HepG2 (cell line): ENCODE results near the gene TBC1D10B. TPM values are rescaled to one million over a fixed set of nuclear protein-coding genes. Genes with fewer than 3 reads are reported as not detected.

Experiments used
- EHMT2 ChIP-seq: fragments of 200-600 bp; sonication (generic); IDR thresholded peaks from 2 replicates; pipeline ENCODE4 v1.7.0; 2017; ENCODE audit warnings: antibody characterized with exemption, low read depth, low read length, borderline replicate concordance
- FIP1L1 ChIP-seq: fragments of 200-400 bp; formaldehyde crosslinking; IDR thresholded peaks from 2 replicates; pipeline ENCODE4 v1.6.1; 2018; ENCODE audit warnings: low read depth, mild to moderate bottlenecking, low read length, moderate library complexity, borderline replicate concordance; ENCODE audit not compliant: insufficient read depth
- HCFC1 ChIP-seq: fragments of 150-350 bp; IDR thresholded peaks from 2 replicates; pipeline ENCODE4 v1.6.1; 2014; ENCODE audit warnings: low read depth, low read length
- KMT2B ChIP-seq: IDR thresholded peaks from 2 replicates; pipeline ENCODE4 v1.6.1; 2016; ENCODE audit warnings: missing genetic modification reagents, missing compliant biosample characterization
- NFYC ChIP-seq: IDR thresholded peaks from 2 replicates; pipeline ENCODE4 v1.6.1; 2016; ENCODE audit warnings: missing genetic modification reagents, missing compliant biosample characterization
- RBM22 ChIP-seq: fragments of 200-400 bp; formaldehyde crosslinking; optimal IDR thresholded peaks from 2 replicates; pipeline ENCODE3; 2017; ENCODE audit warnings: mild to moderate bottlenecking, low read length, moderate library complexity
- RXRB ChIP-seq: IDR thresholded peaks from 2 replicates; pipeline ENCODE4 v1.6.1; 2016; ENCODE audit warnings: borderline replicate concordance, missing genetic modification reagents, missing compliant biosample characterization
- SATB2 ChIP-seq: sonication (generic); formaldehyde crosslinking; IDR thresholded peaks from 2 replicates; pipeline ENCODE4 v1.5.0; 2020; ENCODE audit warnings: missing genetic modification reagents
- SMC3 ChIP-seq: IDR thresholded peaks from 2 replicates; pipeline ENCODE4 v1.6.1; 2011; ENCODE audit warnings: low read length, improper control_type of control experiment
- TEAD2 ChIP-seq: sonication (generic); formaldehyde crosslinking; IDR thresholded peaks from 2 replicates; pipeline ENCODE4 v1.9.0; 2021; ENCODE audit warnings: missing genetic modification reagents
- ZNF101 ChIP-seq: sonication (generic); formaldehyde crosslinking; IDR thresholded peaks from 2 replicates; pipeline ENCODE4 v1.4.0; 2020; ENCODE audit warnings: mild to moderate bottlenecking, low read depth, missing genetic modification reagents, borderline replicate concordance
- ZNF282 ChIP-seq: fragments of 450-650 bp; IDR thresholded peaks from 2 replicates; pipeline ENCODE4 v1.6.1; 2018; ENCODE audit not compliant: partially characterized antibody
- ZNF746 ChIP-seq: sonication (generic); formaldehyde crosslinking; IDR thresholded peaks from 2 replicates; pipeline ENCODE4 v1.8.0; 2022; ENCODE audit warnings: mild to moderate bottlenecking, missing genetic modification reagents
- ZNF891 ChIP-seq: sonication (generic); formaldehyde crosslinking; IDR thresholded peaks from 2 replicates; pipeline ENCODE4 v1.5.0; 2020; ENCODE audit warnings: mild to moderate bottlenecking, missing genetic modification reagents
- ZSCAN20 ChIP-seq: sonication (generic); formaldehyde crosslinking; IDR thresholded peaks from 2 replicates; pipeline ENCODE4 v1.4.0; 2020; ENCODE audit warnings: missing genetic modification reagents, mild to moderate bottlenecking, borderline replicate concordance
- polyA plus RNA-seq, 8 experiments: library from polyadenylated mRNA; depleted of rRNA in 3 of 8; stranded (reverse) in 7 of 8; unstranded in 1 of 8; fragments of >200 nt; fragmentation: Illumina TruSeq in 4 of 8; extraction: Trizol in 4 of 8; gene quantifications; 2 replicates each; pipeline versions ENCODE4 v1.2.1 to v1.2.3, GENCODE V29; 2011 to 2016; ENCODE audit warnings: low read depth in 4 of 8, missing spikeins in 1 of 8, mixed read lengths in 1 of 8; ENCODE audit not compliant: insufficient read depth in 1 of 8
- total RNA-seq, 5 experiments: library from RNA; depleted of rRNA; stranded (reverse); fragments of >200 nt; fragmentation: Illumina TruSeq; extraction: Trizol; gene quantifications; 2 replicates each; pipeline ENCODE4 v1.2.3, GENCODE V29; 2016; ENCODE audit warnings: low read depth in 1 of 5
- TF ChIP-seq, protein P1 (sequence below): sonication (generic); formaldehyde crosslinking; IDR thresholded peaks from 2 replicates; pipeline ENCODE4 v1.4.0; 2020; ENCODE audit warnings: low read depth, missing genetic modification reagents
- TF ChIP-seq, protein P2 (sequence below): IDR thresholded peaks from 2 replicates; pipeline ENCODE4 v1.6.1; 2016
- TF ChIP-seq, protein P3 (sequence below): IDR thresholded peaks from 2 replicates; pipeline ENCODE4 v1.6.1; 2016; ENCODE audit warnings: low read depth, borderline replicate concordance
- TF ChIP-seq, protein P4 (sequence below): sonication (generic); formaldehyde crosslinking; conservative IDR thresholded peaks from 2 replicates; pipeline ENCODE4 v1.8.1; 2023; ENCODE audit warnings: missing genetic modification reagents
- TF ChIP-seq, protein P5 (sequence below): IDR thresholded peaks from 2 replicates; pipeline ENCODE4 v1.6.1; 2016; ENCODE audit warnings: missing biosample characterization, missing genetic modification reagents, low read depth
- TF ChIP-seq, protein P6 (sequence below): IDR thresholded peaks from 2 replicates; pipeline ENCODE4 v1.6.1; 2016; ENCODE audit warnings: low read depth

The TBC1D10B gene
- total and polyA plus RNA-seq, 2 of the 13 experiments (the other 11 are each of a cell fraction or from before 2014, with no cell fraction given) = 15.7 to 24.8 TPM

DNA sequence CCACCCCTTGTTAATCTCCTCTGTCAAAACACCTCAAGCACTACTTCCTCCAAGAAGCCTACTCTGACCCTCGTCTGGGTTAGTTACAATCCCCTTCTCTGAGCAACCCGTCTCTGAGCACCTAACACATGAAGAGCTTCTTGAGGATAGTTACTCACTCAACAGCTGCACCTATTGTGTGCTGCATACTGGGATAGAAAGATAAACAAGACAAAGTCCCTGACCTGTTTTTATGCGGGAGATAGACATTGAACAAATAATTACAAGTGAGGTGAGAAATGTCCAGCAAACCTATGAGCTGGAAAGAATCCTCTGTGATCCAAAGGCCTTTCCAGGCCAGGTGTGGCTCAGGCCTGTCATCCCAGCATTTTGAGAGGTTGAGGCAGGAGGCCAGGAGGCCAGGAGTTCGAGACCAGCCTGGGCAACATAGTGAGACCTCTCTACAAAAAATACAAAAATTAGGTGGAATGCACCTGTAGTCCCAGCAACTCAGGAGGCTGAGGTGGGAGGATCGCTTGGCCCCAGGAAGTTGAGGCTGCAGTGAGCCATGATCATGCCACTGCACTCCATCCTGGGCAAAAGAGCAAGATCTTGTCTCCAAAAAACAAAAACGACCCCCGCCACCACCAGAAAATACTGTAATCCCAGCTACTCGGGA, 31.6 kb upstream of the TBC1D10B start (continued):
- no peak for TF ChIP-seq ZNF101 (CRISPR knock-in tag)
- TF ChIP-seq, protein P1, sequence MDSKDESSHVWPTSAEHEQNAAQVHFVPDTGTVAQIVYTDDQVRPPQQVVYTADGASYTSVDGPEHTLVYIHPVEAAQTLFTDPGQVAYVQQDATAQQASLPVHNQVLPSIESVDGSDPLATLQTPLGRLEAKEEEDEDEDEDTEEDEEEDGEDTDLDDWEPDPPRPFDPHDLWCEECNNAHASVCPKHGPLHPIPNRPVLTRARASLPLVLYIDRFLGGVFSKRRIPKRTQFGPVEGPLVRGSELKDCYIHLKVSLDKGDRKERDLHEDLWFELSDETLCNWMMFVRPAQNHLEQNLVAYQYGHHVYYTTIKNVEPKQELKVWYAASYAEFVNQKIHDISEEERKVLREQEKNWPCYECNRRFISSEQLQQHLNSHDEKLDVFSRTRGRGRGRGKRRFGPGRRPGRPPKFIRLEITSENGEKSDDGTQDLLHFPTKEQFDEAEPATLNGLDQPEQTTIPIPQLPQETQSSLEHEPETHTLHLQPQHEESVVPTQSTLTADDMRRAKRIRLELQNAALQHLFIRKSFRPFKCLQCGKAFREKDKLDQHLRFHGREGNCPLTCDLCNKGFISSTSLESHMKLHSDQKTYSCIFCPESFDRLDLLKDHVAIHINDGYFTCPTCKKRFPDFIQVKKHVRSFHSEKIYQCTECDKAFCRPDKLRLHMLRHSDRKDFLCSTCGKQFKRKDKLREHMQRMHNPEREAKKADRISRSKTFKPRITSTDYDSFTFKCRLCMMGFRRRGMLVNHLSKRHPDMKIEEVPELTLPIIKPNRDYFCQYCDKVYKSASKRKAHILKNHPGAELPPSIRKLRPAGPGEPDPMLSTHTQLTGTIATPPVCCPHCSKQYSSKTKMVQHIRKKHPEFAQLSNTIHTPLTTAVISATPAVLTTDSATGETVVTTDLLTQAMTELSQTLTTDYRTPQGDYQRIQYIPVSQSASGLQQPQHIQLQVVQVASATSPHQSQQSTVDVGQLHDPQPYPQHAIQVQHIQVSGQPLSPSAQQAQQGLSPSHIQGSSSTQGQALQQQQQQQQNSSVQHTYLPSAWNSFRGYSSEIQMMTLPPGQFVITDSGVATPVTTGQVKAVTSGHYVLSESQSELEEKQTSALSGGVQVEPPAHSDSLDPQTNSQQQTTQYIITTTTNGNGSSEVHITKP = no peak
- TF ChIP-seq, protein P2, sequence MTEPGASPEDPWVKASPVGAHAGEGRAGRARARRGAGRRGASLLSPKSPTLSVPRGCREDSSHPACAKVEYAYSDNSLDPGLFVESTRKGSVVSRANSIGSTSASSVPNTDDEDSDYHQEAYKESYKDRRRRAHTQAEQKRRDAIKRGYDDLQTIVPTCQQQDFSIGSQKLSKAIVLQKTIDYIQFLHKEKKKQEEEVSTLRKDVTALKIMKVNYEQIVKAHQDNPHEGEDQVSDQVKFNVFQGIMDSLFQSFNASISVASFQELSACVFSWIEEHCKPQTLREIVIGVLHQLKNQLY = 0 out of 2 replicates have a peak, but pooled peaks have one; percentile 27
- no peak for TF ChIP-seq SATB2 (CRISPR knock-in tag)
- no peak for TF ChIP-seq RBM22
- TF ChIP-seq ZNF282 = no peak
- no peak for TF ChIP-seq SMC3
- TF ChIP-seq ZNF891 (CRISPR knock-in tag) = no peak
- TF ChIP-seq, protein P3, sequence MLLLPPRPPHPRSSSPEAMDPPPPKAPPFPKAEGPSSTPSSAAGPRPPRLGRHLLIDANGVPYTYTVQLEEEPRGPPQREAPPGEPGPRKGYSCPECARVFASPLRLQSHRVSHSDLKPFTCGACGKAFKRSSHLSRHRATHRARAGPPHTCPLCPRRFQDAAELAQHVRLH = peak; percentile 67; the same call in 1 of the 2 replicates
- TF ChIP-seq HCFC1 = no peak
- TF ChIP-seq ZSCAN20 (CRISPR knock-in tag) = peak; percentile 80; the same call in 1 of the 2 replicates
- no peak for TF ChIP-seq TEAD2 (CRISPR knock-in tag)
- TF ChIP-seq, protein P4, sequence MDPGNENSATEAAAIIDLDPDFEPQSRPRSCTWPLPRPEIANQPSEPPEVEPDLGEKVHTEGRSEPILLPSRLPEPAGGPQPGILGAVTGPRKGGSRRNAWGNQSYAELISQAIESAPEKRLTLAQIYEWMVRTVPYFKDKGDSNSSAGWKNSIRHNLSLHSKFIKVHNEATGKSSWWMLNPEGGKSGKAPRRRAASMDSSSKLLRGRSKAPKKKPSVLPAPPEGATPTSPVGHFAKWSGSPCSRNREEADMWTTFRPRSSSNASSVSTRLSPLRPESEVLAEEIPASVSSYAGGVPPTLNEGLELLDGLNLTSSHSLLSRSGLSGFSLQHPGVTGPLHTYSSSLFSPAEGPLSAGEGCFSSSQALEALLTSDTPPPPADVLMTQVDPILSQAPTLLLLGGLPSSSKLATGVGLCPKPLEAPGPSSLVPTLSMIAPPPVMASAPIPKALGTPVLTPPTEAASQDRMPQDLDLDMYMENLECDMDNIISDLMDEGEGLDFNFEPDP = 0 out of 2 replicates have a peak, but pooled peaks have one; percentile 92
- TF ChIP-seq, protein P5, sequence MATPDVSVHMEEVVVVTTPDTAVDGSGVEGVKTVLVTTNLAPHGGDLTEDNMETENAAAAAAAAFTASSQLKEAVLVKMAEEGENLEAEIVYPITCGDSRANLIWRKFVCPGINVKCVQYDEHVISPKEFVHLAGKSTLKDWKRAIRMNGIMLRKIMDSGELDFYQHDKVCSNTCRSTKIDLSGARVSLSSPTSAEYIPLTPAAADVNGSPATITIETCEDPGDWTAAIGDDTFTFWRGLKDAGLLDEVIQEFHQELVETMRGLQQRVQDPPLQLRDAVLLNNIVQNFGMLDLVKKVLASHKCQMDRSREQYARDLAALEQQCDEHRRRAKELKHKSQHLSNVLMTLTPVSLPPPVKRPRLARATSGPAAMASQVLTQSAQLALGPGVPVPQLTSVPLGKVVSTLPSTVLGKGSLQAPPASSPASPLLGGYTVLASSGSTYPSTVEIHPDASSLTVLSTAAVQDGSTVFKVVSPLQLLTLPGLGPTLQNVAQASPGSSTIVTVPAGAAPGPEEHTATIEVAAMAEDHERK (CRISPR knock-in tag) = 0 out of 2 replicates have a peak, but pooled peaks have one; percentile 14
- TF ChIP-seq ZNF746 = peak; percentile 39; the same call in 1 of the 2 replicates
- TF ChIP-seq RXRB (CRISPR knock-in tag) = peak; percentile 86
- peak; percentile 34; the same call in 1 of the 2 replicates for TF ChIP-seq KMT2B (CRISPR knock-in tag)
- TF ChIP-seq FIP1L1 = no peak
- TF ChIP-seq NFYC (CRISPR knock-in tag) = no peak; the same call in 1 of the 2 replicates
- TF ChIP-seq EHMT2 = no peak
- TF ChIP-seq, protein P6, sequence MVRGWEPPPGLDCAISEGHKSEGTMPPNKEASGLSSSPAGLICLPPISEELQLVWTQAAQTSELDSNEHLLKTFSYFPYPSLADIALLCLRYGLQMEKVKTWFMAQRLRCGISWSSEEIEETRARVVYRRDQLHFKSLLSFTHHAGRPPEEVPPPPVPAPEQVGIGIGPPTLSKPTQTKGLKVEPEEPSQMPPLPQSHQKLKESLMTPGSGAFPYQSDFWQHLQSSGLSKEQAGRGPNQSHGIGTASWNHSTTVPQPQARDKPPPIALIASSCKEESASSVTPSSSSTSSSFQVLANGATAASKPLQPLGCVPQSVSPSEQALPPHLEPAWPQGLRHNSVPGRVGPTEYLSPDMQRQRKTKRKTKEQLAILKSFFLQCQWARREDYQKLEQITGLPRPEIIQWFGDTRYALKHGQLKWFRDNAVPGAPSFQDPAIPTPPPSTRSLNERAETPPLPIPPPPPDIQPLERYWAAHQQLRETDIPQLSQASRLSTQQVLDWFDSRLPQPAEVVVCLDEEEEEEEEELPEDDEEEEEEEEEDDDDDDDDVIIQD (CRISPR knock-in tag) = peak; percentile 68; the same call in 1 of the 2 replicates
